Measurements from ENCODE around the gene TSR1. TPM values are rescaled to one million over a fixed set of nuclear protein-coding genes. Genes with fewer than 3 reads are reported as not detected.

The TSR1 gene
- total and polyA plus RNA-seq, 7 donors, result 31.0 to 64.2 (median 50.9) TPM

- DNase-seq (no peak), ATAC-seq (no peak)
- peaks cover 5% of the 10 kb centered on the region for H3K4me1 ChIP-seq
- TF ChIP-seq CTCF (IDR thresholded peaks at IDR 0.05), result no peak
- no peaks in the 10 kb centered on the region for H3K27me3 ChIP-seq (ENCODE audit: insufficient read depth in 3 of 3, low read length in 2 of 3)
- H3K4me3 ChIP-seq, result no peak overlapping the region
- H3K9me3 ChIP-seq, result no peaks in the 10 kb centered on the region
- peaks cover 0 to 86% of the 10 kb centered on the region in 2 donors for H3K36me3 ChIP-seq (ENCODE audit: insufficient read depth in 1 of 2, low read depth in 1 of 2)
- WGBS, 3 donors, result 94 to 98% (median 97%) methylated on average over 10 of the region's 10 CpGs
- intact Hi-C loops (cut with DNase I), result no loop called here
- no peak overlapping the region for H3K27ac ChIP-seq
These were observed 41.4 kb upstream of the TSR1 start for GRCh38 chr17:2377659-2378058.

GRCh38 chr17:2376107-2376506 is 39.9 kb upstream of the TSR1 start:
- intact Hi-C loops (cut with DNase I), result no loop called here

GRCh38 chr17:2375406-2375805 is 39.1 kb upstream of the TSR1 start:
- WGBS, 3 donors, result 88 to 93% (median 92%) methylated on average over 18 to 19 of the region's 19 CpGs
- no peak for TF ChIP-seq CTCF (IDR thresholded peaks at IDR 0.05)
- ATAC-seq, result no peak
- H3K27ac ChIP-seq, result no peak overlapping the region
- intact Hi-C loops (cut with DNase I), result no loop called here
- no peaks in the 10 kb centered on the region for H3K27me3 ChIP-seq (ENCODE audit: insufficient read depth in 3 of 3, low read length in 2 of 3)
- no peak for DNase-seq
- H3K4me3 ChIP-seq, result no peak overlapping the region
- no peaks in the 10 kb centered on the region for H3K9me3 ChIP-seq
- no peaks in the 10 kb centered on the region for H3K4me1 ChIP-seq
- peaks cover 0 to 88% of the 10 kb centered on the region in 2 donors for H3K36me3 ChIP-seq (ENCODE audit: insufficient read depth in 1 of 2, low read depth in 1 of 2)

More at GRCh38 chr17:2376107-2376506, 39.9 kb upstream of the TSR1 start:
- WGBS, 3 donors, result 92 to 98% (median 93%) methylated on average over 14 of the region's 14 CpGs
- ATAC-seq (no peak), DNase-seq (no peak)
- Histone ChIP-seq H3K36me3 (ENCODE audit: insufficient read depth in 1 of 2, low read depth in 1 of 2) (peaks cover 0 to 90% of the 10 kb centered on the region in 2 donors), H3K9me3 (no peaks in the 10 kb centered on the region), H3K27me3 (ENCODE audit: insufficient read depth in 3 of 3, low read length in 2 of 3) (no peaks in the 10 kb centered on the region), H3K4me1 (no peaks in the 10 kb centered on the region), H3K4me3 (no peak overlapping the region), H3K27ac (no peak overlapping the region)
- TF ChIP-seq CTCF (IDR thresholded peaks at IDR 0.05), result no peak

- 53 to 85% (median 63%) methylated on average over 11 of the region's 11 CpGs for WGBS, 3 donors
- H3K27ac ChIP-seq, result no peak overlapping the region
- intact Hi-C loops (cut with DNase I), result no loop called here
These were observed 38.5 kb upstream of the TSR1 start for GRCh38 chr17:2374549-2375285.

More at GRCh38 chr17:2374549-2375285, 38.5 kb upstream of the TSR1 start:
- DNase-seq (no peak), ATAC-seq (peak in 3 of 4 donors; percentile 54 to 76 (median 73))
- no peaks in the 10 kb centered on the region for H3K27me3 ChIP-seq (ENCODE audit: insufficient read depth in 3 of 3, low read length in 2 of 3)
- no peak for TF ChIP-seq CTCF (IDR thresholded peaks at IDR 0.05)
- no peaks in the 10 kb centered on the region for H3K9me3 ChIP-seq
- peaks cover 0 to 81% of the 10 kb centered on the region in 2 donors for H3K36me3 ChIP-seq (ENCODE audit: insufficient read depth in 1 of 2, low read depth in 1 of 2)
- H3K4me1 ChIP-seq, result no peaks in the 10 kb centered on the region
- H3K4me3 ChIP-seq, result no peak overlapping the region
